Activated CD4-positive, alpha-beta T cell treated with anti-CD3 and anti-CD28 coated beads for 24 hours (primary cell): ENCODE results near the gene GNA14.
"Not testable (repeated sequence)": the region's sequence is repeated elsewhere in the genome, so short reads cannot be mapped to it uniquely, and the experiment has no call there.

ENCODE experiments used
- DNase-seq, 2 donors: peaks; one replicate each; pipeline ENCODE4 v3.0.0-alpha.2; 2020; ENCODE audit warnings: low read depth in 2 of 2

The GNA14 gene

GRCh38 chr9:77648234-77649108, at the start of gene GNA14:
Gene GNA14 (minus strand): TSS chr9:77648322. CDS start chr9:77647793, 529 bp downstream.
- DNase-seq, result peak in 1 of 2 donors; percentile 2

DNA sequence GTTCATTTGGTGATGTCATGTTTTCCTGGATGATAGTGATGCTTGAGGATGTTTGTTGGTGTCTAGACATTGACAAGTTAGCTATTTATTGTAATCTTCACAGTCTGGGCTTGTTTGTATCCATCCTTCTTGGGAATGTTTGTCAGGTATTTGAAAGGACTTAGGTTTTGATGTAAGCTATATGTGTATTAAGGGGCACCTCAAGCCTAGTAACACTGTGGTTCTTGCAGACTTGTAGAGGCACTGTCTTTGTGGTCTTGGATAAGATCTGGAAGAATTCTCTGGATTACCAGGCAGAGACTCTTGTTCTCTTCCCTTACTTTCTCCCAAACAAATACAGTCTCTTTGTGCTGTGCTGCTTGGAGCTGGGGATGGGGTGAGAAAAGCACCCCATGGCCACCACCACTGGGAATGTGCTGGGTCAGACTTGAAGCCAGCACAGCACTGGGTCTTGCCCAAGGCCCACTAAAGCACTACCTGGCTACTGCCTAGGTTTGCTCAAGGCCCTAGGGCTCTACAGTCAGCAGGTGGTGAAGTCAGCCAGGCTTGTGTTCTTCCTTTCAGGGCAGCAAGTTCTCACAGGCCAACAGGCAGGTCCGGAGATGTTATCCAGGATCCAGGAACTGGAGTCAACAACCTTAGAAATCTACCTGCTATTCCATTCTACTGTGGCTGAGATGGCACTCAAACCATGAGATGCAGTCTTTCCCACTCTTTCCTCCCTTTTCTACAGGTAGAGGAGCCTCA, 49.3 kb upstream of the GNA14 start:
- DNase-seq, result no peak

DNA sequence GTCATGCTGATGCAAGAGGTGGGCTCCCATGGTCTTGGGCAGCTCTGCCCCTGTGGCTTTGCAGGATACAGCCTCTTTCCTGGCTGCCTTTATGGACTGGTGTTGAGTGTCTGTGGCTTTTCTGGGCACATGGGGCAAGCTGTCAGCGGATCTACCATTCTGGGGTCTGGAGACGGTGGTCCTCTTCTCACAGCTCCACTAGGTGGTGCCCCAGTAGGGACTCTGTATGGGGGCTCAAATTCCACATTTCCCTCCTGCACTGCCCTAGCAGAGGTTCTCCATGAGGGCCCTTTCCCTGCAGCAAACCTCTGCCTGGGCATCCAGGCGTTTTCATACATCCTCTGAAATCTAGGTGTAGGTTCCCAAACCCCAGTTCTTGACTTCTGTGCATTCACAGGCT, 42.6 kb upstream of the GNA14 start:
- DNase-seq, result not testable (repeated sequence)

- not testable (repeated sequence) for DNase-seq
Measured at GRCh38 chr9:77690119-77690518, 42.0 kb upstream of the GNA14 start.

DNA sequence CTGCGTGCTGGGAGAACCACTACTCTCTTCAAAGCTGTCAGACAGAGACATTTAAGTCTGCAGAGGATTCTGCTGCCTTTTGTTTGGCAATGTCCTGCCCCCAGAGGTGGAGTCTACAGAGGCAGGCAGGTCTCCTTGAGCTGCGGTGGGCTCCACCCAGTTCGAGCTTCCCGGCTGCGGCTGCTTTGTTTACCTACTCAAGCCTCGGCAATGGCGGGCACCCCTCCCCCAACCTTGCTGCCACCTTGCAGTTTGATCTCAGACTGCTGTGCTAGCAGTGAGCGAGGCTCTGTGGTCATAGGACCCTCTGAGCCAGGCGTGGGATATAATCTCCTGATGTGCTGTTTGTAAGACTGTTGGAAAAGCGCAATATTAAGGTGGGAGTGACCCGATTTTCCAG, 39.6 kb upstream of the GNA14 start:
- DNase-seq, result not testable (repeated sequence)

DNA sequence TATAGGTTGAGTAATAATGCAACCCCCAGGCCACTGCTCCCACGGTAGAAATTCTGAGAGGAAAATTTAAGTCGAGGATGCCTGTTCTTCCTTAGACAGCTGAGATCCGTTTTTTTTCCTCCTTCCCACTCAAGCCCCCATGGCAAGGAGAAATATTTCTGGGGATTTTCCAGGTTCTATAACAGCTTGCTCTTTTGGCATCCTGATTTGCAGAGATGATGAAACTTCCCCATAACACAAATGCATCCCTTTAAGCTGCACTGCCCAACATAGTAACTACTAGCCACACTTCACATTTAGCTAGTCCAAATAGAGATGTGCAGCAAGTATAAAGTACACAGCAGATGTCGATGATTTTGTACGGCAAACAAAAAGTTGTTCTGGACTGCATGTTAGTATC, 32.5 kb upstream of the GNA14 start:
- DNase-seq, result no peak

DNA sequence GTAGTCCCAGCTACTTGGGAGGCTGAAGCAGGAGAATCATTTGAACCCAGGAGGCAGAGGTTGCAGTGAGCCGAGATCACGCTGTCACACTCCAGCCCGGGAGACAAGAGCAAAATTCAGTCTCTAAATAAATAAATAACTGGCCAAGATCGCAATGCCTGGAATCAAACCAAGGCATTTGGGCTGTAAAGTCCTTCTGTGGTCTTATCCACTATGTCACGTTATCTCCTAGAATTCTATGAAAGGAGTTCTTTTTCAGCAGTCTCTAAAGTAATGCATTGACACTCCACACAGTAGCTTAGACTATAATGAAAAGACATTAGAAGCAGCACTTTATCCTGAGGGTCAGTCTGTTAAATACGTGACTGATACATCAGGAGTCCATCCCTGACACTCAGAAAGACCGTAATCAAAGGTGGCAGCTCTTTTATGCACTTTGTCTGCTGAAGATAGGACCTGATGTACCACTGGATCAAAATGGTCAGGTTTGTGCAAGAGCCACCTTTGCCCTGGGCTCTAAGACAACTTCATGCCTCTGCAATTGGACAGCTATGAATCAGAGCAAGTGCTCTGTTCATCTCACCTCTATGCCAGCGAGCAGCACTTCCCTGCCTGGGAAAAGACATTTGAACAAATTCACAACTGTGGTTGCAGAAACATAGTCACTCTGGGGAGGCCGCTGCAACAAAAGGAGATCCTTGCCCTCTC, 31.7 kb upstream of the GNA14 start:
- no peak for DNase-seq

- no peak for DNase-seq
Measured at GRCh38 chr9:77679088-77679487, 31.0 kb upstream of the GNA14 start.

DNA sequence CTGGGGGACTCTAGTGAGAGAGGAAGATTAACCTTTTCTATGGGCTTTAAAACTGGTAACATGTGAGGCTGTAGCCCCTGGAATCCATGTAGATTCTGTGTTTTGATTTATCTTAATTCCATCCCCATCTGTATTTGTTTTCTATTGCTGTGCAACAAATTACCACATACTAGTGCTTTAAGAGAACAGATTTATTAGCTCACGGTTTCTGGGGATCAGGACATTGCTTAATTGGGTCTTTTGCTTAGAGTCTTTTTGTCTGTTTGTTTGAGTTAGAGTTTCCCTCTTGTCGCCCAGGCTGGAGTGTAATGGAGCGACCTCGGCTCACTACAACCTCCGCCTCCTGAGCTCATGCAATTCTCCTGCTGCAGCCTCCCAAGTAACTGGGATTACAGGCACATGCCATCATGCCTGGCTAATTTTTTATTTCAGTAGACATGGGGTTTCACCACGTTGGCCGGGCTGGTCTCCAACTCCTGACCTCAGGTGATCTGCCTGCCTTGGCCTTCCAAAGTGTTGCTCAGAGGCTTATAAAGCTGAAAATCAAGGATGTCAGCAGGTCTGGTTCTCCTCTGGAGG, 29.9 kb upstream of the GNA14 start:
- no peak for DNase-seq

DNA sequence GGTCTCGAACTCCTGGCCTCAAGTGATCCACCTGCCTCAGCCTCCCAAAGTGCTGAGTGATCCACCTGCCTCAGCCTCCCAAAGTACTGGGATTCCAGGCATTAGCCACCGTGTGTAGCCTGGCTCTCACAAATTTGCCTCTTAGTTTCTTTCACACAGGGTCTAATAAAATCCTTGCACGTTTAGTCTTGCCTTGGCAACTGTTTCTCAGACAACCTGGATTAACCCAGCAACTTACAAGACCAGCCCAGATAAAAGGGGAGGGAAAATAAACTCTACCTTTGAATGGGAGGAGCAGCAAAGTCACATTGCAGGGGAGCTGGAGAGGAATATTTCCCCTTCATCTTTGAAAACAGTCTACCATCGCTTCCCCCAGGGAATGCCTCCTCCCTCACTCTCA, 29.3 kb upstream of the GNA14 start:
- no peak for DNase-seq

DNA sequence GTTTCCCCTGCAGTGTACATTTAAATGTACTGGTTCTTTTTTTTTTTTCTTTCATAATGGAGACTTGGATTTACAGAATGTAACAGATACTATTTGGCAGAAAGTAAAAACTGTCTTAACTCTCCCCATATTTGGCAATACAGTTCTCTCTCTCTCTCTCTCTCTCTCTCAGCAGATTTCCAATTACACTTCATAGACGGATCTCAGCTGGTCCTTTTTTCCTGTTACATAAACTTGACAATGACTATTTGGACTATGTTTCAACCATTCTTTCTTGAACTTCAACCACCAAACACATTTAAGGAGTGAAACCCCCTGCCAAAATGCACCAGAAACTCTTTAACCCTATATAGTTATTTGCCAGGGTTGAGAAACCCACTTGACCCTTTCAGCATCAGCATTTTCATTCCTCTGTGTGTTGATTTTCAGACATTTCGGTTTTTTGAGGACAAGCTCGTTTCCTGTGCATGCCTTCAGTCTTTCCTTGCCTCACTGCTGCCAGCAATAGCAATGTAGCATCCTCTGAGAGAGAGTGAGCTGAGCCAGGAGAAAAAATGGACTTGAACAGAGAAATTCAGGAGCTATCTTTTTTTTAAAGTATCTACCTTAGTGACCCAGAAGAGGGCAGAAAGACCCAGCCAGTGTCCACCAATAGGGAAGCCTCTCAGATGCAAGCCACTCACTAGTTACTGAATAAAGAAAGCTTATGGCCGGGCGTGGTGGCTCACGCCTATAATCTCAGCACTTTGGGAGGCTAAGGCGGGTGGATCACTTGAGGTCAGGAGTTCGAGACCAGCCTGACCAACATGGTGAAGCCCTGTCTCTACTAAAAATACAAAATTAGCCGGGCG, 26.0 kb upstream of the GNA14 start:
- no peak for DNase-seq

DNA sequence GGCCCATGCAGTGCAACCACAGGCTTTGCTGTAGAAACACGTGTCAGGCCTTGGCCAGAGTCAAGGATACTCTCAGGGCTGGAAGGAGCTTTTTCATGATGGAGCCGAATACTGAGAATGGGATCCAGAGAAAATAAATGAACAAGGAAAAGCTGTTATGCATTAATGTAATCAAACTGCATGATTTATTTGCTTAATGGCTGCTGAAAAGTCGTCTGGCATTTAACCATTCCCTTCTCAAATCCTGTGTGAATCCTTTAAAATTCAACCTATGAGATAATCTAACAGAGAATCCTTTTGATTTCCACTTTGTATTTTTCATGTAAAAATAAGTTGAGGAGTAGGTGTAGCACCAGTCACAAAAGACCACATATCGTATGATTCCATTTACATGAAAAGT, 24.1 kb upstream of the GNA14 start:
- no peak for DNase-seq

DNA sequence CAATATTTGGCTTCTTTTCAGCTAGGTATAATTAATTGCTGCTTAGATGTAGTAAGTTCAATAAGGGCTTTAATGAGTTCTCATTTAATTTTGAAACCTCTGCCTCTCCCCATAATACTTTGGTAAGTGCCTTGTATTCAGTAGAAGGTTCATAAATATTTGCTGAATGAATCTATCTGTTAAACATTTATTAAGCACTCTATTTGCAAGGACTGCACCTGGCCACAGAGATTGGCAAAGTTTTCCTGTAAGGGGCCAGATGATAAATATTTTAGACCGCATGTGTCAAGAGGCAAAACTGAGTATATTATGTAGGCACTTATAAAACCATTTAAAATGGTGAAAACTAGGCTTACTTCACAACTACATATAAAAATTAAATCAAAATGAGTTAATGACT, 19.0 kb upstream of the GNA14 start:
- DNase-seq, result no peak

DNA sequence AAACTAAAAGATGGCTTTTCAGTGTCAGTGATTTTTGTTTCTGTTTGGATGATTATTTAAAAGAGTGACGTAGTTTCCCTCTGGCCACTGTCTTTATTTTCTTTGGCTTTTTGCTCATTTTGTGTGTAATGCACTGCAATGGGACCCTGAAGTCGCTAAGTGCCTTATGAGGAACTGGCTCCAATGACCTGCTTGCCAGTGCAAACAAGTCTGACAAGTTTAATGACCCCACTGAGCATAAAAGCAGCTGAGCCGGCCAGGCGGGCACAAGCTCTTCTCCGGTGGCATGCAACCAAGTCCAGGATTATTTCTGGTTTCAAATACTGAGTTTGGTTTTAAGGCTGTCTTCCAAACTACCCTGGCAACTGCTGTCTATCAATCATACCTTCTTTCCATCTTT, 15.6 kb upstream of the GNA14 start:
- DNase-seq, result no peak

- DNase-seq, result no peak
Measured at GRCh38 chr9:77661566-77662085, 13.5 kb upstream of the GNA14 start.

DNA sequence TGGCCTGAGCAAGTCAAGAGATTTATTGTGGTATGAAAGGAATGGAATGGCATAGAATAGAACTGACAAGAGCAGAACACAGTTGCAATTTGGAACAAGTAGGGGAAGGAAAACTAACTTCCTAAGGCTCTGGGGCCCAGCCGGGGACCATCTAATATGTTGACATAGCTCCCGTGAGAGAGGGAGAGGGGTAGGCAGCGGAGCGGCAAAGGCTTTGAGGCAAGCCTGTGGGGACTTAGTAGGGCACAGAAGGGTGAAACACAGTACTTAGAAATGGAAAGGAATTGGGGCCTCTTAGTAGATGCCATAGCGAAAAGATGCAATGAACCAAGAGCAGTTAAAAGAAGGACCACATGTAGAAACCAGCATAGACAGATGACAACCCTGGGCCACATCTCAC, 11.8 kb upstream of the GNA14 start:
- no peak for DNase-seq

GRCh38 chr9:77651203-77651602, 3.1 kb upstream of the GNA14 start:
- no peak for DNase-seq

DNA sequence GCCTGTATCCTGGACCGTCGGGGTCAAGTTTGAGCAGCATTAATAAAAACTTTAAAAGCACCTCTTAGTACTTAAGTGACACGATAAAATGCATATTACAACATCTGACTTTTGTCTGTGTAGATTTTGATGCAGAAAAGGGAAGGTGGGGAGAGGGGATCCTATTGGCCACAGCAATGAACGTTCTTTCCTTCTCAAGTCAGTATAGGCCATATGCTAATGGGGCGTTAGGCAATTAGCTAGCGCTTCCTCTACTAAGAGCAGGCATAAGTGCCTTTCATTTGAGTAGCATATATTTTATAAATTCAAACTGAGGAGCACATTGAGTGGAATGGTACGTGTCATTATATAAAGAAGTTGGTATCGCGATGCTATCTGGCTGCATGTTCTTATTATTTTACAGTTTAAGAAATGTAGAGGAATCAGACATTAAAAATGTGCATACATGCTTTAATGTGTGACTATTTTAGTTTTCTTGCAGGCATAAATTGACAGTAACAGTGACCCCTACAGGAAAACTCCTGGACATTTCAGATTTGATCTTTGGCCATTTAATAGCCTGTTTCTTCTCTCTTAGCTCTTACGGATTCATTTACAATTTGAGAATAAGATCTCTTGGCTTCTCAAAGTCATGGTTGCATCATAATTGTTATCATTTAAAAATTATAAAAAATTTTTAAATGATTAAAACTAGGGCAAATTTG, 1.1 kb upstream of the GNA14 start:
- DNase-seq, result no peak

DNA sequence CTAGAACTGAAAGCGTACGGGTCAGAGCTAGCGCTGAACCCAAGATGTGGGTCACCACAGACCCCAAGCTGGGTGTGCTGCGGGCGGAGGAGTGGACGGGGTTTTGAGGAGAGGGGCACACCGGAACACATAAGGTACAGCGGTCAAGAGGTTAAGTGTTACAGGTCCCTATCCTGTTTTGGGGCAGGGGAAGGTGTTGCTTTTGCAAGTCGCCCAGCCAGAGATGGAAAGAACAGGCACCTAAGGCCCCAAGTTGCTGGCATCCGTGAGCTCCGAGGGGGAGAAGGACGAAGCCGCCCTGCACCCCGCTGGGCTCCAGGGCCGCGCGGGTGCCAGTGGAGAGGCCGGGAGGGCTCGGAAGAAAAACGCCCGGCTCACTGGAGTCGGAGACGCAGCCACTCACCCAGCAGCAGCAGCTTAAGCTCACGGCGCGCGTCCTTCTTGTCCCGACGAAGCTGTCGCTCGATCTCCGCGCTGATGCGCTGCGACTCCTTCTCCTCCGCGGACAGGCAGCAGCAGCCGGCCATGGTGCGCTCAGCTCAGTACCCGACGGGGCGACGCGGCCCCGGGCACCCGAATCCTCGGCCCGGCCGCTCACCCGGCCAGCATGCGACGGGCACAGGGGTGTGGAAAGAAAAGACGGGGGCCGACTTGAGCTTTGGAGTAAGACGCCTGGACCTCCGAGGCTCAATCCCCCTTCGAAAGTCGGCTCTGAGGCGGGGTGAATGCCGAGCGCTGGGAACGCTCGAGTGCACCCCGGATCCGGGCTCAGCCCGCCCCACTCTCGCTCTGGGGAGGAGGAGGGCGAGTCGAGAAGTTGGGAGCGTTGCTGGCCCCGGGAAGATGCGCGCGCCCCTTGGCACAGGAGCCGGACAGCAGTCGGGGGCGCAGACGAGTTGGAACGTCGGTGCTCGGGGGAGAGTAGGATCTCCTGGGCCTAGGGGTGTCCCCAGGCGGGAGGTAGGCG, 572 bp downstream of the GNA14 start:
- DNase-seq, result no peak
